Body of pancreas (tissue), 4 donors: ENCODE results near the gene IRAG1. TPM values are rescaled to one million over a fixed set of nuclear protein-coding genes. Genes with fewer than 3 reads are reported as not detected.

Source experiments
- ATAC-seq: fragments of 150-250 bp; one replicate; pipeline ENCODE4 v1.9.1; 2016
- DNase-seq, 4 donors: peaks; one replicate each; pipeline ENCODE4 v3.0.0-alpha.2; 2019
- H3K27ac ChIP-seq, 4 donors: fragments of 200-600 bp; sonication (generic); 1 replicate in 3 of 4; 2 replicates in 1 of 4; pipeline versions ENCODE4 v1.5.1 to v1.6.1; 2016 to 2019; ENCODE audit warnings: mild to moderate bottlenecking in 1 of 4, mixed read lengths in 1 of 4, moderate library complexity in 1 of 4
- H3K27me3 ChIP-seq, 2 donors: fragments of 200-600 bp; sonication (generic); one replicate each; pipeline ENCODE4 v1.6.0; 2016; ENCODE audit warnings: mild to moderate bottlenecking in 1 of 2
- H3K36me3 ChIP-seq, 2 donors: fragments of 200-600 bp; sonication (generic); replicated peaks in 1 of 2; 2 replicates each; pipeline ENCODE4 v1.5.1; 2016; ENCODE audit warnings: low read depth in 2 of 2; ENCODE audit not compliant: insufficient read depth in 1 of 2
- H3K4me1 ChIP-seq: fragments of 200-600 bp; sonication (generic); one replicate; pipeline ENCODE4 v1.6.0; 2016
- H3K4me3 ChIP-seq, 2 donors: fragments of 200-600 bp; sonication (generic); 1 replicate in 1 of 2; 2 replicates in 1 of 2; pipeline ENCODE4 v1.5.1; 2016 to 2019
- H3K9me3 ChIP-seq, 3 donors: fragments of 200-600 bp; sonication (generic); 1 replicate in 2 of 3; 2 replicates in 1 of 3; pipeline ENCODE4 v1.5.1; 2016
- CTCF ChIP-seq, 7 experiments: fragments of 450-650 bp in 4 of 7; fragments of 200-600 bp in 3 of 7; sonication (generic) in 3 of 7; IDR thresholded peaks; one replicate each; pipeline ENCODE4 v1.5.1; 2016 to 2019; ENCODE audit warnings: antibody characterized with exemption in 7 of 7
- POLR2A ChIP-seq, 3 donors: fragments of 450-650 bp; IDR thresholded peaks; one replicate each; pipeline ENCODE4 v1.6.1; 2016; ENCODE audit warnings: antibody characterized with exemption in 3 of 3, mild to moderate bottlenecking in 2 of 3
- WGBS, 2 donors: methylation state at CpG; one replicate each; pipeline ENCODE4 v1.1.5; 2017; 5-methylcytosine and 5-hydroxymethylcytosine counted together
- intact Hi-C: fragments of 100-400 bp; cut with DNase I; formaldehyde crosslinking; loops from one replicate; pipeline ENCODE4 v1.15.1; 2023
- total RNA-seq, 2 donors: library from RNA; depleted of rRNA; stranded (reverse); fragments of >200 nt; gene quantifications; one replicate each; pipeline ENCODE4 v1.1.0, GENCODE V29; 2016

IRAG1 gene
- total RNA-seq, 2 donors from 2014 or later, result 1.6 to 10.1 TPM

GRCh38 chr11:10650166-10650565 lies 43.4 kb downstream of the IRAG1 start:
- WGBS, 2 donors, result 0 to 89% methylated on average over 1 of the region's 1 CpG
- H3K9me3 ChIP-seq, result no peaks in the 10 kb centered on the region
- H3K27me3 ChIP-seq, result no peaks in the 10 kb centered on the region
- H3K4me1 ChIP-seq, result no peaks in the 10 kb centered on the region
- TF ChIP-seq POLR2A (IDR thresholded peaks at IDR 0.05) (no peak), CTCF (IDR thresholded peaks at IDR 0.05) (no peak)
- no peak for DNase-seq
- no peak for ATAC-seq
- H3K27ac ChIP-seq, result no peak overlapping the region
- H3K4me3 ChIP-seq, result no peak overlapping the region
- no peaks in the 10 kb centered on the region for H3K36me3 ChIP-seq
- intact Hi-C loops, result loop anchor here (10.0 kb wide), 1 partner anchor 245 kb away; no protein-coding TSS in a partner anchor

GRCh38 chr11:10648871-10649270 lies 44.7 kb downstream of the IRAG1 start:
- Histone ChIP-seq H3K4me3 (no peak overlapping the region), H3K36me3 (no peaks in the 10 kb centered on the region), H3K27ac (no peak overlapping the region), H3K27me3 (no peaks in the 10 kb centered on the region), H3K9me3 (no peaks in the 10 kb centered on the region), H3K4me1 (no peaks in the 10 kb centered on the region)
- WGBS, 2 donors, result 67 to 74% methylated on average over 5 to 7 of the region's 7 CpGs
- ATAC-seq (no peak), DNase-seq (no peak)
- TF ChIP-seq POLR2A (IDR thresholded peaks at IDR 0.05), result no peak
- TF ChIP-seq CTCF (IDR thresholded peaks at IDR 0.05), result no peak
- intact Hi-C loops, result no loop called here

DNA sequence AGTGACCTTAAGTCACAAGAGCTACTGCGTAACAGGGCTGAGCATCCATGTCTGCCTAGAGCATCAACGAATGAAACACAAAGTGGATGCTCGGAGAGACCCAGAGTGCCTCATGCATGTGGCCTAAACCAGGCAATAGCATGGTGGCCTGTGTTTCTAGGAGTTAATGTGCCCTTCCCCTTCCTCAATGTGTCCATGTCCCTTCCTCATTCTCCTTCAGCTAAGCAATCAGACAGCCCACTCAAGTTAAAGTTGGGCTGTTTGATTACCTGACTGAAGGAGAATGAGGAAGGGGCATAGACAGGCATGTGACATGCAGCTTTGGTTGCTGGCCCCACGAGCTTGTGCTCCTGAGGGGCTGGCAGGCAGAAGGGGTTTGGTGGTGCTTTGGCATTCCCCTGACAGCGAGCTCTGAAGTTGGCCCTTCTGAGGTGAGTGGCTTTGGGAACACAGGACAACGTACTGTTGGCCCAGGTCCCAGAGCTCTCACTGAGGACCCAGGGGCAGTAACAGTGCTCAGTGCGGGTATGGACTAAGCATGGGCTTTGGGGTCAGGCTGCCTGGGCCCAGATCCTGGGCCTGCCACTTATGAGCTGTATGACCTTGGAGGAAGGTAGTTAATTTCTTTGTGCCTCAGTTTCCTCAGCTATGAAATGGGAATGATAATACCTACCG lies 46.7 kb downstream of the IRAG1 start:
- H3K9me3 ChIP-seq, result no peaks in the 10 kb centered on the region
- H3K4me1 ChIP-seq, result no peaks in the 10 kb centered on the region
- intact Hi-C loops, result no loop called here
- TF ChIP-seq CTCF (IDR thresholded peaks at IDR 0.05) (no peak), POLR2A (IDR thresholded peaks at IDR 0.05) (no peak)
- DNase-seq (no peak), ATAC-seq (no peak)
- H3K4me3 ChIP-seq, result no peak overlapping the region
- no peaks in the 10 kb centered on the region for H3K36me3 ChIP-seq
- no peak overlapping the region for H3K27ac ChIP-seq
- H3K27me3 ChIP-seq, result no peaks in the 10 kb centered on the region
- WGBS, 2 donors, result 79 to 83% methylated on average over 7 to 8 of the region's 8 CpGs

- no peak overlapping the region for H3K27ac ChIP-seq
Observed at GRCh38 chr11:10646005-10646404, 47.5 kb downstream of the IRAG1 start.

More at GRCh38 chr11:10646005-10646404, 47.5 kb downstream of the IRAG1 start:
- TF ChIP-seq CTCF (IDR thresholded peaks at IDR 0.05), result no peak
- no peak for TF ChIP-seq POLR2A (IDR thresholded peaks at IDR 0.05)
- Histone ChIP-seq H3K9me3 (no peaks in the 10 kb centered on the region), H3K4me3 (no peak overlapping the region), H3K36me3 (no peaks in the 10 kb centered on the region), H3K4me1 (no peaks in the 10 kb centered on the region), H3K27me3 (no peaks in the 10 kb centered on the region)
- intact Hi-C loops, result no loop called here
- DNase-seq, result no peak
- ATAC-seq, result no peak
